Activated CD4-positive, alpha-beta T cell treated with anti-CD3 and anti-CD28 coated beads, Interleukin-2, amount 50 U/mL, for 16 hours (primary cell): ENCODE results near the gene KCNJ14.

Experiments
- DNase-seq: peaks from one replicate; pipeline ENCODE4 v3.0.0-alpha.2; 2020

Gene KCNJ14

GRCh38 chr19:48455171-48455907, at the start of gene KCNJ14:
Gene KCNJ14, plus strand, starts transcription at chr19:48455574. Its CDS starts 6,151 bp downstream, at chr19:48461725.
- no peak for DNase-seq

- DNase-seq: no peak
Measured at GRCh38 chr19:48405850-48406249, 49.5 kb upstream of the KCNJ14 start.

GRCh38 chr19:48413879-48414587, 41.3 kb upstream of the KCNJ14 start:
- DNase-seq: no peak

GRCh38 chr19:48415395-48415794, 40.0 kb upstream of the KCNJ14 start:
- DNase-seq: peak; percentile 84

- DNase-seq: no peak
Measured at GRCh38 chr19:48415806-48416221, 39.6 kb upstream of the KCNJ14 start.

- DNase-seq: no peak
Measured at GRCh38 chr19:48417421-48417820, 38.0 kb upstream of the KCNJ14 start.

- DNase-seq: peak; percentile 36
Measured at GRCh38 chr19:48418317-48419064, 36.9 kb upstream of the KCNJ14 start.

GRCh38 chr19:48419158-48419920, 36.0 kb upstream of the KCNJ14 start:
- DNase-seq: peak; percentile 85

- no peak for DNase-seq
Measured at GRCh38 chr19:48421548-48421947, 33.8 kb upstream of the KCNJ14 start.

- DNase-seq: no peak
Measured at GRCh38 chr19:48424694-48425219, 30.6 kb upstream of the KCNJ14 start.

GRCh38 chr19:48428670-48429069, 26.7 kb upstream of the KCNJ14 start:
- no peak for DNase-seq

GRCh38 chr19:48433337-48433736, 22.0 kb upstream of the KCNJ14 start:
- DNase-seq: no peak

- no peak for DNase-seq
Measured at GRCh38 chr19:48436586-48436985, 18.8 kb upstream of the KCNJ14 start.

- DNase-seq: no peak
Measured at GRCh38 chr19:48441360-48442050, 13.9 kb upstream of the KCNJ14 start.

GRCh38 chr19:48442116-48443035, 13.0 kb upstream of the KCNJ14 start:
- no peak for DNase-seq

- no peak for DNase-seq
Measured at GRCh38 chr19:48443256-48443655, 12.1 kb upstream of the KCNJ14 start.

GRCh38 chr19:48443731-48444128, 11.6 kb upstream of the KCNJ14 start:
- no peak for DNase-seq

GRCh38 chr19:48444129-48444935, 11.0 kb upstream of the KCNJ14 start:
- no peak for DNase-seq

- no peak for DNase-seq
Measured at GRCh38 chr19:48444936-48445200, 10.5 kb upstream of the KCNJ14 start.

GRCh38 chr19:48445256-48445605, 10.1 kb upstream of the KCNJ14 start:
- DNase-seq: no peak
